T-helper 17 cell (primary cell): ENCODE measurements around the gene LILRB3. TPM values are rescaled to one million over a fixed set of nuclear protein-coding genes. Genes with fewer than 3 reads are reported as not detected.
"Not testable (repeated sequence)": the region's sequence is repeated elsewhere in the genome, so short reads cannot be mapped to it uniquely, and the experiment has no call there.

Source experiments
- ATAC-seq: fragments of 150-1000 bp; cut with Tn5 transposase; 2 replicates; pipeline ENCODE4 v1.10.0; 2021; ENCODE audit warnings: mild to moderate bottlenecking, moderate library complexity
- DNase-seq, 3 donors: peaks; one replicate each; pipeline versions ENCODE4 v3.0.0 to v3.0.0-alpha.2; 2020 to 2021
- H3K9me3 ChIP-seq: one replicate; pipeline ENCODE4 v1.7.0; 2013; ENCODE audit warnings: low read length, mild to moderate bottlenecking; ENCODE audit not compliant: control insufficient read depth, poor library complexity, severe bottlenecking
- H3K27ac Mint-ChIP-seq: one replicate; pipeline ENCODE4 v1.8.0; 2022; ENCODE audit warnings: mild to moderate bottlenecking, moderate library complexity, mixed read lengths
- H3K27me3 Mint-ChIP-seq: one replicate; pipeline ENCODE4 v1.8.0; 2022; ENCODE audit warnings: mixed read lengths
- H3K36me3 Mint-ChIP-seq: one replicate; pipeline ENCODE4 v1.8.0; 2022; ENCODE audit warnings: low read depth, mixed read lengths
- H3K4me1 Mint-ChIP-seq: one replicate; pipeline ENCODE4 v1.8.0; 2022; ENCODE audit warnings: mild to moderate bottlenecking, mixed read lengths
- H3K4me3 Mint-ChIP-seq: one replicate; pipeline ENCODE4 v1.8.0; 2022; ENCODE audit warnings: mild to moderate bottlenecking, moderate library complexity, mixed read lengths
- total RNA-seq, 4 donors: library from RNA in 2 of 4; stranded (reverse) in 2 of 4; gene quantifications; one replicate each; pipeline ENCODE4 v1.2.3 and lab custom pipeline; 2022 to 2026

LILRB3 gene
- total RNA-seq, 2 donors from 2014 or later: 5.2 to 6.2 TPM

DNA sequence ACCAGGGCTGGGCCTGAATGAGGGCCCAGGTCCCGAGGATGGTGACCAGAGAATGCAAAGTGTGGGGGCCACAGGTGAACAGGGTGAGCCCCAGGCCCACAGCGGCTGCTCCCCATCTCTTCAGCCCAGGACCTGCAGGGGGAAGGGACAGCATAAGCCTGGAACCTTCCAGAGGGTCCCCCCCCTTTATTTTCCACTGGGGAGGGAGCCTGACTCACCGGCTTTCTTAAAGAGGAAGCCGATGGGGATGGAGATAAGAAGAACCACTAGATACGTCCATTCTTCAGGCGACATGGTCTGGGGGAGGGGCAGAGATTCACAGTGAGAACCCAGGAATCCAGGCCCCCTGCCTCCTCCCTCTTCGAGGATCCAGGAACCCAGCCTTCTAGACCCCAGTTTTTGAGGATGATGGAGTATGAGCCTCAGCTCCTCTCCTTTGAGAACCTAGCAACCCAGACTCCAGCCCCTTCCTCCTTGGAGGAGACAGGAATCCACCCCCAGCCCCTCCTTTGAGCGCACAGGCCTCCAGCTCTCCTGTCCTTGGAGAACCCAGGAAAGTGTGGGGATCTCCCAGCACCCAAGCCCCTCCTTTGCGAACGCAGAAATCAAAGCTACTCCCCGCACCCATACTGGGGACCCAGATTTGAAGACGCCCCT, 34.5 kb downstream of the LILRB3 start:
- DNase-seq (peak in 1 of 3 donors; percentile 44), ATAC-seq (no peak)
- peaks cover 26% of the 10 kb centered on the region for H3K4me1 Mint-ChIP-seq
- H3K4me3 Mint-ChIP-seq: peak overlapping the region; percentile 99
- H3K36me3 Mint-ChIP-seq: no peaks in the 10 kb centered on the region
- no peaks in the 10 kb centered on the region for H3K27me3 Mint-ChIP-seq
- H3K9me3 ChIP-seq: no peaks in the 10 kb centered on the region
- H3K27ac Mint-ChIP-seq: peak overlapping the region; percentile 88

DNA sequence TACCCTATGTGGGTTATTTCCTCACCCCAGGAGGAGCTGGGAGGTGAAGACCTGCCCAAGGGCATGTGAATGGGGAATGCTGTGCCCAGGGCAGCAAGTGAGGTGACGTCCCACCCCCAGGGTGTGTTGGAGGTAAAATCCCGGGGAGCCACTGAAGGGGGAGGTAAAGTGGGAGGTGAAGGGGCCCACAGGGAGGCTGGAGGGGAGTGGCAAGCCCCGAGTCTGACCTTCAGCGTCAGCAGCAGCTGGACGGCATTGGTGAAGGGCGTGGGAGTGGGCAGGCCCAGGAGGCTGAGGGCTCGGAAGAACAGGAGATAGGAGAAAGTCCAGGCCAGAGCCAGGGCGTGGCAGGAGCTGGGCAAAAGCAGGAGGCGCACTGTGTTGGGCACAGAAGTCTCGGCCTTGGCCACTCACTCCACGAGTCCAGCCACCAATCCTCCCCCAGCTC, 35.8 kb downstream of the LILRB3 start:
- no peaks in the 10 kb centered on the region for H3K27me3 Mint-ChIP-seq
- H3K4me1 Mint-ChIP-seq: peaks cover 22% of the 10 kb centered on the region
- peak overlapping the region; percentile 99 for H3K4me3 Mint-ChIP-seq
- no peak for DNase-seq
- H3K9me3 ChIP-seq: no peaks in the 10 kb centered on the region
- no peak for ATAC-seq
- H3K27ac Mint-ChIP-seq: peak overlapping the region; percentile 69
- H3K36me3 Mint-ChIP-seq: no peaks in the 10 kb centered on the region

DNA sequence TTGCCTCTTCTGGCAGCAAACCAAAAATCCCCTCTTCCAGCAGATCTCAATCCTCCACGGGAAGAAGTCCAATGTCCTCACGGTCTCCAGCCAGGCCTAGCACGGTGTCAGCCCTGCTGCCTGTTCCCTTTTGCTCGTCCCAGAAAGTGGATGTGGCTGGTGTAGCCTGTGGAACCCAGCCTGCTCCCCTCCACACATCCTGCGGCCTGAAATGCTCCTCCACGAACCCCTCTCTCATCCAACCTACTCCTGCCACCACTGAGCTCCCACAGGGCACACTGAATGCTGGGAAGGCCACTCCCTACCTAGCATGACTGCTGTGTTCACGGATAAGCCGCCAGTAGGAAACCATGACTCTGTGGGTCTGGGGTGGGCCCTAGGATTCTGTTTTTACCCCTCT, 36.5 kb downstream of the LILRB3 start:
- ATAC-seq (no peak), DNase-seq (no peak)
- peaks cover 17% of the 10 kb centered on the region for H3K4me1 Mint-ChIP-seq
- no peaks in the 10 kb centered on the region for H3K36me3 Mint-ChIP-seq
- no peaks in the 10 kb centered on the region for H3K27me3 Mint-ChIP-seq
- no peak overlapping the region for H3K4me3 Mint-ChIP-seq
- no peak overlapping the region for H3K27ac Mint-ChIP-seq
- no peaks in the 10 kb centered on the region for H3K9me3 ChIP-seq

DNA sequence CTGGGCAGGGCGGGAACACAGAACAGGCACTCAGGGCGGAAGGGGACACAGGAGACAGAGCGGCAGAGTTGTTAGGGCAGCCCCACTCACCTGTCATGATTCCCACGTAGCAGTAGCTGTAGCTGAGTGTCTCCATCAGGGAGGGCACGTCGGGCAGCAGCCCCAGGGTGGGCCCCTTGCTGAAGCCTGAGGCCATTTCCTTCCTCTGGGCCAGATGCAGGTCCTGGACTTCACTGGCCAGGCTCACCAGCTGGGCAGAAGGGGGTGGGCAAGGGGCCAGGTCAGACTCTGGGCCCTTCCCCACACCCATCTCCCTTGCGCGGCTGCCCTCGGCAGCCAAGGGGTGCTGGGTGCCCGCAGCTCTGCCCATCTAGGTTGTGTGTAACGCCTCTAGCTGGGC, 39.4 kb downstream of the LILRB3 start:
- H3K27ac Mint-ChIP-seq: no peak overlapping the region
- H3K27me3 Mint-ChIP-seq: no peaks in the 10 kb centered on the region
- H3K9me3 ChIP-seq: no peaks in the 10 kb centered on the region
- no peak overlapping the region for H3K4me3 Mint-ChIP-seq
- no peaks in the 10 kb centered on the region for H3K36me3 Mint-ChIP-seq
- peaks cover 13% of the 10 kb centered on the region for H3K4me1 Mint-ChIP-seq
- DNase-seq (no peak), ATAC-seq (no peak)

DNA sequence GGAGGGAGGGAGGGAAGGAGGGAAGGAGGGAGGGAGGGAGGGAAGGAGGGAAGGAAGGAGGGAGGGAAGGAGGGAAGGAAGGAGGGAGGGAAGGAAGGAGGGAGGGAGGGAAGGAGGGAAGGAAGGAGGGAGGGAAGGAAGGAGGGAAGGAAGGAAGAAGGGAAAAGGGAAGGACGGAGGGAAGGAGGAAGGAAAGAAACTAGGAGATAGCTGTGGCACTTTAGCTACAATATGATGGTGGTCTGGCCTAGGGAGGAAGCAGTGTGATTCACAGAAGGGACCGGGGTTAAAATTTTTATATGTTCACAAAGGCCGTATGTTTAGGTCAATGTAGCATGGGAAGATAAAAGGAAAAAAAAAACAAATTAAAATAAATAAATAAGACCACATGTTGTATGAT, 40.9 kb downstream of the LILRB3 start:
- not testable (repeated sequence) for H3K4me1 Mint-ChIP-seq, H3K27ac Mint-ChIP-seq, H3K27me3 Mint-ChIP-seq, H3K9me3 ChIP-seq, DNase-seq, ATAC-seq, H3K4me3 Mint-ChIP-seq, H3K36me3 Mint-ChIP-seq

DNA sequence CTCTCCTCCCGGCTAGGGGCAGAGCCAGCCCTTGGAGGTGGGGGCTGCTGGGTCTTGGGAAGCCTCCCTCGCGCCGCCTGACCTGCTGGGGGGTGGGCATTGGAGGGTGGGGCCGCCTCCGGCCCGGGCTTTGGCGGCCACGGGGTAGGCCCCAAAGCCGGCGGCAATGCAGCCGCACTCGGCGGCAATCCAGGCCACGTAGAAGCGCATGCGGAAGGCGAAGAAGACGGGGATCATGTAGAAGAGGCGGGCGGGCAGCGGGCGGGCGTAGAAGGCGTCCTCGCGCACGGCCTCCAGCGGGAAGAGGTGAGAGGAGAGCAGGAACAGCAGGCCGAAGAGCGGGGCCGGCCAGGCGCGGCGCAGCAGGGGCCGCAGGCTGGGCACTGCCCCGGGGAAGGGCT, 42.1 kb downstream of the LILRB3 start:
- no peak overlapping the region for H3K27ac Mint-ChIP-seq
- no peaks in the 10 kb centered on the region for H3K9me3 ChIP-seq
- H3K36me3 Mint-ChIP-seq: no peaks in the 10 kb centered on the region
- no peaks in the 10 kb centered on the region for H3K27me3 Mint-ChIP-seq
- ATAC-seq (no peak), DNase-seq (no peak)
- no peak overlapping the region for H3K4me3 Mint-ChIP-seq
- peaks cover 2% of the 10 kb centered on the region for H3K4me1 Mint-ChIP-seq

DNA sequence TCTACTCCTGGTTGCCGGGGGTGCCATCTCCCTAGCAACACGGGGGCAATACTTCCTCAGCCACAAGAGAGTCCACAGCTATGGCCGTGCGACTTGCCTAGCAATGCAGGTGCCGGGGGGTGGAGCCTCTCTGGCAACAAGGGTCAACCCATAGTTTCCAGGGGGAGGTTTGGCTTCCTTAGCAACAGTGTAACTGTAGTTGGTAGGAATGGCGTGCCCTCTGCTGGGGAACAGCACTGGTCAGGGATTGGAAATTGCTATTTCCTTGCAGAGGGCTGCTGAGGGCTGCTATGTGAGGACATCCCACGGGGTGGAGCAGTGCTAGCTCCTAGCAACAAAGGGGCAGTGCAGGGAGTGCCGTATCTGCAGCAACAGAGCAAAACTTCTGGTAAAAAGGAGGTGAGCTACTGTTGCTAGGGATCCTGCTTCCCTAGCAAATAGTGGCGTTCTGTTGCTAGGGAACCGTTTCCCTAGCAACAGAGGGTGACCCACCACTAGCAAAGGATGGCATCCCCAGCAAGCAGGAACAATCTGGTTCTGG, 42.8 kb downstream of the LILRB3 start:
- H3K27ac Mint-ChIP-seq: no peak overlapping the region
- peaks cover 2% of the 10 kb centered on the region for H3K4me1 Mint-ChIP-seq
- no peaks in the 10 kb centered on the region for H3K9me3 ChIP-seq
- no peak for DNase-seq
- no peaks in the 10 kb centered on the region for H3K36me3 Mint-ChIP-seq
- no peaks in the 10 kb centered on the region for H3K27me3 Mint-ChIP-seq
- no peak overlapping the region for H3K4me3 Mint-ChIP-seq
- ATAC-seq: no peak

DNA sequence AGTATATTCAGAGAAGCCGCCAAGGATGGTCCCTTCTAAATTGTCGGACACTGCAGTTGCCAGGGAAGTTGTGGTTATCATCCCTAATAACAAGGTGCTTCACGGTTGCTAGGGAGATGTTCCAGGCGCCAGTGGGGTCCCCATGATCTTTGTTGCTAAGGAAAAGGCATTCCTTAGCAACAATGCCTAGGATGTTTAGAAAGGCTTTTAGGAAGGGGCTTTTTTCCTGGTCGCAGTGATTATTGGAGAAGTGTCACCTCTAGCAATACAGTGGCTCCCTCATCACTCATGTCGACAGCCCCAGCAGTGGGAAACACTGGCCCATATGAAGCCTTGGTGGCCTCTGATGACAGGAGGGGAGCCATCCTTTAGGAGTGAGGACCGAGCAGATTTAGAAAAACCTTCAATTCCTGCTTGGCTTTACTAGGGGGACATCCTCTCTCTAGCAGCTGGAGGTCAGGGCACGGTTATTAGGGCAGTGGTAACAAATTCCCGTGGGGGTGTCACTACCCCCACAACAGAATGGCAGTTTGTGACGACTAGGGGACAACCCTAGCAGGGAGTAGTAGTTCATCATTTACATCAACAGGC, 43.5 kb downstream of the LILRB3 start:
- no peaks in the 10 kb centered on the region for H3K27me3 Mint-ChIP-seq
- no peak for DNase-seq
- no peak for ATAC-seq
- H3K4me1 Mint-ChIP-seq: peaks cover 2% of the 10 kb centered on the region
- H3K4me3 Mint-ChIP-seq: no peak overlapping the region
- no peaks in the 10 kb centered on the region for H3K9me3 ChIP-seq
- no peak overlapping the region for H3K27ac Mint-ChIP-seq
- no peaks in the 10 kb centered on the region for H3K36me3 Mint-ChIP-seq

DNA sequence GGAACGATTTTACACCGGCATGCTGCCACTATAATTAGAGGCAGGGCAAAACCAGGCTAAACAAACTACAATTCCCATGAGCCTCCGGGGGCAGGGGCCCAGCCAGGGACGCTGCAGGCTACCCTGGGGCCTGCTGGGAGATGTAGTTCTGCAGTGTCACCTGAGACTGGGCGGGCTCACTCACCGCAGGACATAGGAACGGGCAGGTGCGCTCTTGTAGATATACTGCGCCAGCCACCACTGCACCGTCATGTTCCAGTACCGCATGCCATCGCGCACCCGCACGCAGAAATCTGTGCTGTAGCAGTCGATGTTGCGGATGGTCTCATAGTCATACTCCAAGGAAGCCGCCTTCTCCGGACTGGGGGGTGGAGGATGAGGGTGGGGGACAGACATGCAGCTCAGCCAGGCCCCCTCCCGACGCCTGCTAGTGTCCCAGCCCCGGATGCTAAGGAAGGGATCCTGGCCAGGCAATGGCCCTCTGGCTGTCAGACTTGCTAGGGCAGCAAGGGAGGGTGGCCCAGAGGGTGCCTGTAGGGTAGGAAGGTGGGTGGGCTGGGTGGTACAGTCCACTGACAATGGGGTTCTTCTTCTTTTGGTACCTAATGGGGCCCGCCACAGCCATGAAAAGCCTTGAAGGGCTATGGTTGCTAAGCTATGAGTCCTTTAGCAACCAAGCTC, 44.1 kb downstream of the LILRB3 start:
- H3K27me3 Mint-ChIP-seq: no peaks in the 10 kb centered on the region
- peaks cover 2% of the 10 kb centered on the region for H3K4me1 Mint-ChIP-seq
- ATAC-seq (peak; percentile 99), DNase-seq (no peak)
- no peaks in the 10 kb centered on the region for H3K9me3 ChIP-seq
- no peak overlapping the region for H3K27ac Mint-ChIP-seq
- no peak overlapping the region for H3K4me3 Mint-ChIP-seq
- no peaks in the 10 kb centered on the region for H3K36me3 Mint-ChIP-seq

DNA sequence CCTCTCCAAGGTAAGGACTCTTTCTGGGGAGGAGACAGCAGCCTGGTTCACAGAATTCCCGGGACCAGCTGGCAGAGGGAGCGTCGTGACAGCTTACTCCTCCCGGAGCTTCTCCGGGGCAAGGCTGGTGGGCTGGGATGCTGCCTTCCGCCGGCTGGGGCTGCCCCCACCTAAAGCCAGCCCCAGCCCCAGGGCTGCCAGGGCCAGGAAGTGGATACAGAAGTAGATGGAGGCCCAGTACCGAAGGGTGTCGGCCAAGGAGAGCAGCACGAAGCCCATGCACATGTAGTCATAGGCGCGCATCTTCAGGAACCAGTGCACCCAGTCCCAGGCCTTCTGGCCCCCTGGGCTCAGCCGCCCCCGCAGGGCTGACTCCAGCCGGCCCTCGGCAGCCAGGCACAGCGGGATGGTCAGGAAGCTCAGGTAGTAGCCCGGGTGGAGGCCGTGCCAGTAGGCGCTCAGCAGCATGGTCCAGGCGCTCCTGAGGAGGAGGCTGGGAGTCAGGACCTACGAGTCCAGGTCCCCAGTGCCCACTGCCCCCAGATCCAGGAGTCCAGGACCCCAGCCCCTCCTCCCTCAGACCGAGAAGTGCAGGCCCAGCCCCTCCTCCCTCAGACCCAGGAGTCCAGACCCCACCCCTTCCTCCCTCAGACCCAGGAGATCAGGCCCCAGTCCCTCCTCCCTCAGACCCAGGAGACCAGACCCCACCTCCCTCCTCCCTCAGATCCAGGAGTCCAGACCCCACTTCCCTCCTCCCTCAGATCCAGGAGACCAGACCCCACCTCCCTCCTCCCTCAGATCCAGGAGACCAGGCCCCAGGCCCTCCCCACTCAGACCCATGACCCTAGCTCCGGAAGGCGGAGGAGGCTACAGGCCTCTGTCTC, 48.6 kb downstream of the LILRB3 start:
- DNase-seq: no peak
- Mint-ChIP-seq H3K4me3 (no peak overlapping the region), H3K36me3 (no peaks in the 10 kb centered on the region), H3K27me3 (no peaks in the 10 kb centered on the region), H3K4me1 (peaks cover 4% of the 10 kb centered on the region), H3K27ac (peak overlapping the region; percentile 29)
- no peak for ATAC-seq
- no peaks in the 10 kb centered on the region for H3K9me3 ChIP-seq

DNA sequence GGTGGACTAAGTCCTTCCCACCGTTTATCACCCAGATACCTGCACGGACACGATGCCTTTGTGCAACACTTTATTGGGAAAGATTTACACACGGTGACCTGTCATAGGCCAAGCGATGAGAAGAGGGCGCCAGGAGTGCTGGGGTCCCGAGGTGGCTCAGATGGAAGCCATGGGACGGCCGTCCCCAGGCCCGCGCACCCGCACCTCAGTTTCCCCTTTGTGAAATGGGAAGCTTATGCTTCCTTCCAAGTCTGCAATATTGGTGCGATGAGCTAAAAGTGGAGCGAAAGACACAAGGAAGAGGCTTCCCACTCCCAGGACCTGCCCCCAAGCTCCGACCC, 49.5 kb downstream of the LILRB3 start:
- no peaks in the 10 kb centered on the region for H3K9me3 ChIP-seq
- Mint-ChIP-seq H3K36me3 (no peaks in the 10 kb centered on the region), H3K27me3 (no peaks in the 10 kb centered on the region), H3K4me3 (no peak overlapping the region), H3K4me1 (peaks cover 6% of the 10 kb centered on the region), H3K27ac (no peak overlapping the region)
- DNase-seq: no peak
- no peak for ATAC-seq

DNA sequence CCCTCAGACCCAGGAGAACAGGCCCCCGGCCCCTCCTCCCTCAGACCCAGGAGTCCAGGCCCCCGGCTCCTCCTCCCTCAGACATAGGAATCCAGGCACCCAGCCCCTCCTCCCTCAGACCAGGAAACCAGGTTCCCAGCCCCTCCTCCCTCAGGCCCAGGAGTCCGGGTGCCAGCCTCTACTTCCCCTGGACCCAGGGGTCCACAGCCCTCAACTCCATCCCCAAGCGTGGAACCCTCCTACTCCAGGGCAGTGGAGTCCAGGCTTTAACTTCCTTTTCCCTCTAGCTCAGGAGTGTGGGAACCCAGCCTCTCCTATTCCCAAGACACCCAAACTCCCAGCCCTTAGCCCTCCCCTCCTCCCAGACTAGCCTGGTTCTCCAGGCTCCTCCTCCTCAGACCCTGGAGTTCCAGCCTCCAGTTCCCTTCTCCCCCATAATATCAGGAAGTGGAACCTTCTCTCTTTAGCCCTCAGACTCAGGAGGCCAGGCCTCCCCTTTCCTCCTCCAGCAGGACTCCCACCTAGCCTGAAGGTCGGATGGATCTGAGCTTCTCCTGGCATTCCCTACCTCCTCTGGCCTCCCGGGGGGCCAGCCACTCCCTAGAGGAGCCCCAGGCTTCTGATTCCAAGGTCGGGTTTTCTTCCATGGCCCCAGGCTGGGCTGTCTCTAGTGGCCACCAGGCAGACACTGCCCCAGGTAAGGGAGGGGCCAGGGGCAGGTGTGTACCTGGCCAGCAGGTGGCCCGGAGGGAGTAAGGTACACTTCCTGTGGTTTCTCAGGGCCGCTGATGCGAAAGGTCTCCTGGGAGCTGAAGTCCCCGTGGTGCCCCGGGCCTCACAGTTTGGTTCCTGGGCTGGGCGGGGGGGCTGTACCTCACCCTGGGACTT, 50.1 kb downstream of the LILRB3 start, which contains the start of gene TMC4:
TMC4 (minus strand) TSS at position 690 of the 888 bp plus-strand sequence; CDS start at position 647, 43 bp downstream.
- Mint-ChIP-seq H3K36me3 (no peaks in the 10 kb centered on the region), H3K4me3 (no peak within 1 kb of the TSS), H3K27ac (no peak within 1 kb of the TSS), H3K4me1 (peaks cover 6% of the 10 kb centered on the region), H3K27me3 (no peaks in the 10 kb centered on the region)
- DNase-seq (no peak), ATAC-seq (peak; percentile 25)
- no peaks in the 10 kb centered on the region for H3K9me3 ChIP-seq
